Esophagus squamous epithelium (tissue), 5 donors: ENCODE measurements around the gene LBX1. TPM values are rescaled to one million over a fixed set of nuclear protein-coding genes. Genes with fewer than 3 reads are reported as not detected.

Experiments
- DNase-seq: peaks from one replicate; lab custom pipeline; 2025; lab: John Stamatoyannopoulos, UW
- H3K27ac ChIP-seq, 4 donors: fragments of 200-600 bp; sonication (generic); one replicate each; pipeline ENCODE4 v1.5.1; 2016 to 2019; ENCODE audit warnings: mild to moderate bottlenecking in 1 of 4
- H3K27me3 ChIP-seq, 4 donors: fragments of 200-600 bp; sonication (generic); 1 replicate in 3 of 4; 2 replicates in 1 of 4; pipeline versions ENCODE4 v1.5.1 to v1.6.0; 2017 to 2021; ENCODE audit warnings: antibody characterized with exemption in 1 of 4
- H3K36me3 ChIP-seq, 3 donors: fragments of 200-600 bp; sonication (generic); one replicate each; pipeline ENCODE4 v1.5.1; 2016 to 2019
- H3K4me1 ChIP-seq, 3 donors: fragments of 200-600 bp; sonication (generic); one replicate each; pipeline ENCODE4 v1.5.1; 2017 to 2019
- H3K4me3 ChIP-seq, 4 donors: fragments of 200-600 bp; sonication (generic); 1 replicate in 3 of 4; 2 replicates in 1 of 4; pipeline ENCODE4 v1.5.1; 2016 to 2019; ENCODE audit warnings: mild to moderate bottlenecking in 2 of 4, moderate library complexity in 1 of 4
- H3K9me3 ChIP-seq, 3 donors: fragments of 200-600 bp; sonication (generic); one replicate each; pipeline ENCODE4 v1.5.1; 2016 to 2019
- POLR2A ChIP-seq, 4 donors: fragments of 450-650 bp; IDR thresholded peaks; one replicate each; pipeline ENCODE4 v1.6.1; 2017; ENCODE audit warnings: antibody characterized with exemption in 4 of 4, mild to moderate bottlenecking in 4 of 4, moderate library complexity in 3 of 4
- WGBS, 2 donors: methylation state at CpG; one replicate each; pipeline ENCODE4 v1.1.5; 2018; 5-methylcytosine and 5-hydroxymethylcytosine counted together
- intact Hi-C: fragments of 100-400 bp; cut with DNase I; formaldehyde crosslinking; loops from one replicate; pipeline ENCODE4 v1.15.0; 2022
- total RNA-seq, 4 donors: library from RNA; depleted of rRNA; stranded (reverse); fragments of >200 nt; gene quantifications; one replicate each; pipeline ENCODE4 v1.1.0, GENCODE V29; 2016
- TF ChIP-seq, protein P1 (sequence below), 6 experiments: fragments of 450-650 bp in 4 of 6; fragments of 200-600 bp in 2 of 6; sonication (generic) in 2 of 6; IDR thresholded peaks; one replicate each; pipeline ENCODE4 v1.5.1; 2016 to 2019; ENCODE audit warnings: antibody characterized with exemption in 6 of 6, mild to moderate bottlenecking in 4 of 6, moderate library complexity in 4 of 6
- donor health status: DM: yes; HTN: yes; CAD: no.

Gene LBX1
- total RNA-seq, 4 donors from 2014 or later: not detected

DNA sequence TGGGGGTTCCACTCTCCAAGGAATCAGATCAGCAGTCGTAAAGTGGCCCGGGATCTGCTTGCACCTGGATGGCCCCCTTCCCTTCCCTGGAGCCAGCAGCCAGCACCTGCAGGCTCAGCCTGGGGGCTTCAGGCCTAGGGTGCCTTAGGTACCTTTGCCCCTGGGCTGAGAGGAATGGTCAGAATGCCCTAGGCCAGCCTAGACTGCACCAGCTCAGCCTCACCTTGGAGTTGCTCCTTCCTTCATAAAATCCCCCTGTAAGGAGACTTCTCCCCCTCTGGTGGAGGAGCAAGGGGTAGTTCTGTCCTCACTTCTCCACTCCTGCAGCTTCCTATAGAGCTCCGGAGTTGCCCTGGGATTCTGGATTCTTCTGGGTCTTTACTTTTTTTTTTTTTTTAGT, 32.4 kb upstream of the LBX1 start:
- H3K27ac ChIP-seq: no peak overlapping the region
- no peak for DNase-seq
- intact Hi-C loops: no loop called here
- 57 to 59% methylated on average over 3 of the region's 3 CpGs for WGBS, 2 donors
- no peak overlapping the region for H3K4me3 ChIP-seq
- no peaks in the 10 kb centered on the region for H3K4me1 ChIP-seq
- H3K36me3 ChIP-seq: no peaks in the 10 kb centered on the region
- H3K27me3 ChIP-seq: peaks cover 0 to 83% (median 3%) of the 10 kb centered on the region in 4 donors
- H3K9me3 ChIP-seq: peaks cover 0 to 12% (median 8%) of the 10 kb centered on the region in 3 donors
- no peak for TF ChIP-seq POLR2A (IDR thresholded peaks at IDR 0.05)
- TF ChIP-seq, protein P1, sequence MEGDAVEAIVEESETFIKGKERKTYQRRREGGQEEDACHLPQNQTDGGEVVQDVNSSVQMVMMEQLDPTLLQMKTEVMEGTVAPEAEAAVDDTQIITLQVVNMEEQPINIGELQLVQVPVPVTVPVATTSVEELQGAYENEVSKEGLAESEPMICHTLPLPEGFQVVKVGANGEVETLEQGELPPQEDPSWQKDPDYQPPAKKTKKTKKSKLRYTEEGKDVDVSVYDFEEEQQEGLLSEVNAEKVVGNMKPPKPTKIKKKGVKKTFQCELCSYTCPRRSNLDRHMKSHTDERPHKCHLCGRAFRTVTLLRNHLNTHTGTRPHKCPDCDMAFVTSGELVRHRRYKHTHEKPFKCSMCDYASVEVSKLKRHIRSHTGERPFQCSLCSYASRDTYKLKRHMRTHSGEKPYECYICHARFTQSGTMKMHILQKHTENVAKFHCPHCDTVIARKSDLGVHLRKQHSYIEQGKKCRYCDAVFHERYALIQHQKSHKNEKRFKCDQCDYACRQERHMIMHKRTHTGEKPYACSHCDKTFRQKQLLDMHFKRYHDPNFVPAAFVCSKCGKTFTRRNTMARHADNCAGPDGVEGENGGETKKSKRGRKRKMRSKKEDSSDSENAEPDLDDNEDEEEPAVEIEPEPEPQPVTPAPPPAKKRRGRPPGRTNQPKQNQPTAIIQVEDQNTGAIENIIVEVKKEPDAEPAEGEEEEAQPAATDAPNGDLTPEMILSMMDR (IDR thresholded peaks at IDR 0.05): no peak

DNA sequence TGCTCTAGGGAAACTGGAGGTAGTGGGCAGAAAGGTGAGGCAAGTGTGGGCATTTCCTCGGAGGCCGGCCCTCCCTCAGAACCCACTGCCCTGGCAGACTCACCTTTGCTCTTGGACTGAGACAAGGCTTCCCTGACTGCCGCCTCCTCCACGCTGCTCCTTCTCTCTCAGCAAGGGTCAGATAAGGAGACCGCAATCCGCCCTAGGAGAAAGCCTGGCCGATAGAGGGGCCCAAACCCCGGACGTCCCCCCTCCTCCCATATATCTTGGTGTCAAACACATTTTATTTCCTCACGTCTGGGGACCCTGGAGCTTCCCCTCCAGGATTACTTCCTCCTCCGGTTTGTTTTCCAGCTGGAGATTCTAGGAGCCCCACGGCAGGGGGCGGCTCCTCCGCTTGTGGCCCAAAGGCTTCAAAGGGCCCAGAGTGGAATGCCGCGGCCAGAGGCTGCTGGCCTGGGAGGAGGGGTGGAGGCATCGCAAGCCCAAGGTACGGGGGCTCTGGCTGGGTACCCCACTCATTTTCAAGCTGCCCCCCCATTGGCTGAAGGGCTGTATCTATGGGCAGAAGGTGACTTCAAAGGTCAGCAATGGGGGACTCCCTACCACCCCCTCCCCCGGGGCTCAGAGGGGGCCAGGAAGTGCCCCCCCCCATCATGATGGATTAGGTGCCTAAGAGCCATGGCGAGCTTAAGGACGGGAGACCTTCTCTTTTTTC, 31.7 kb upstream of the LBX1 start:
- no peak overlapping the region for H3K4me3 ChIP-seq
- WGBS, 2 donors: 29 to 51% methylated on average over 10 to 12 of the region's 21 CpGs
- no peaks in the 10 kb centered on the region for H3K36me3 ChIP-seq
- H3K9me3 ChIP-seq: peaks cover 0 to 12% (median 8%) of the 10 kb centered on the region in 3 donors
- intact Hi-C loops: no loop called here
- peaks cover 0 to 78% (median 3%) of the 10 kb centered on the region in 4 donors for H3K27me3 ChIP-seq
- no peaks in the 10 kb centered on the region for H3K4me1 ChIP-seq
- no peak overlapping the region for H3K27ac ChIP-seq
- no peak for TF ChIP-seq POLR2A (IDR thresholded peaks at IDR 0.05)
- TF ChIP-seq, protein P1 (IDR thresholded peaks at IDR 0.05): no peak
- DNase-seq: no peak

DNA sequence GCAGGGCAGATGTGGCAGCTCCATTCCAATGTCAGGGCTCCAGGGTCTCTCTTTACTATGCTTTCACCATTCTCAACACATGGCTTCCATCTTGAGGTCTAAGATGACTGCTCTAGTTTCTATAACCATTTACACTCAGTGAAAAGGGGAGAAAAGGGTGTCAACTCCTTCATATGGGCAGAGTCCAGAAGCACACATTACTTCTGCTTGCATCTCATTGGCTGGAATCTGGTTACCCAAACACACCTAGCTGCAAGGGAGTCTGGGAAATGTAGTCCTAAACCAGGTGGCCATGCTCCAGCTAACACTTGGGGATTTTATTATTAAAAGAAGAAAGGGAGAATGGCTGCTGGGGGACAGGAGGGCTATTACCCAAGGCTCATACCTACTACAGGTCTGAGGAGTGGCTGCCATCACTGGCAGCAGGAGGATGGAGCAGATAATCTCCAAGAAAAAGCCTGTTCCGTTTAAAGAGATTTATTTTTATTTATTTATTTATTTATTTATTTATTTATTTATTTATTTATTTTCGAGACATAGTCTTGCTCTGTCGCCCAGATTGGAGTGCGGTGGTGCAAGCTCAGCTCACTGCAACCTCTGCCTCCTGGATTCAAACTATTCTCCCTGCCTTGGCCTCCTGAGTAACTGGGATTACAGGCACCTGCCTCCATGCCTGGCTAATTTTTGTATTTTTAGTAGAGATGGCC, 29.1 kb upstream of the LBX1 start:
- H3K9me3 ChIP-seq: peaks cover 0 to 12% (median 8%) of the 10 kb centered on the region in 3 donors
- no peak overlapping the region for H3K27ac ChIP-seq
- intact Hi-C loops: no loop called here
- no peaks in the 10 kb centered on the region for H3K4me1 ChIP-seq
- H3K36me3 ChIP-seq: no peaks in the 10 kb centered on the region
- H3K4me3 ChIP-seq: no peak overlapping the region
- DNase-seq: no peak
- WGBS, 2 donors: 82 to 88% methylated on average over 4 of the region's 4 CpGs
- peaks cover 0 to 78% (median 3%) of the 10 kb centered on the region in 4 donors for H3K27me3 ChIP-seq
- TF ChIP-seq POLR2A (IDR thresholded peaks at IDR 0.05): no peak
- TF ChIP-seq, protein P1 (IDR thresholded peaks at IDR 0.05): no peak

DNA sequence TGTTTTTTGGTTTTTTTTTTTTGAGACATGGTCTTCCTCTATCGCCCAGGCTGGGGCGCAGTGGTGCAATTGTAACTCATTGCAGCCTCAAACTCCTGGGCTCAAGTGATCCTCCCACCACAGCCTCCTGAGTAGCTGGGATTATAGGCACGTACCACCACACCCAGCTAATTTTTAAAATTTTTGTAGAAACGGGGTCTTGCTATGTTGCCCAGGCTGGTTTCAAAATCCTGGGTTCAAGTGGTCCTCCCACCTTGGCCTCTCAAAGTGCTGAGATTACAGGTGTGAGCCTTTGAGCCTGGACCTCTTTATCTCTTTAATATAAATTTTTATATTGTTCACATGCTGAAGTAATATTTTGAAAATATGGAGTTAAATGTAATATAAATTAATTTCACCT, 28.2 kb upstream of the LBX1 start:
- no peaks in the 10 kb centered on the region for H3K36me3 ChIP-seq
- H3K27me3 ChIP-seq: peaks cover 0 to 76% (median 3%) of the 10 kb centered on the region in 4 donors
- H3K4me3 ChIP-seq: no peak overlapping the region
- TF ChIP-seq, protein P1 (IDR thresholded peaks at IDR 0.05): no peak
- TF ChIP-seq POLR2A (IDR thresholded peaks at IDR 0.05): no peak
- 85 to 89% methylated on average over 4 of the region's 4 CpGs for WGBS, 2 donors
- H3K9me3 ChIP-seq: peaks cover 0 to 12% (median 8%) of the 10 kb centered on the region in 3 donors
- intact Hi-C loops: no loop called here
- H3K4me1 ChIP-seq: no peaks in the 10 kb centered on the region
- DNase-seq: no peak
- H3K27ac ChIP-seq: no peak overlapping the region

DNA sequence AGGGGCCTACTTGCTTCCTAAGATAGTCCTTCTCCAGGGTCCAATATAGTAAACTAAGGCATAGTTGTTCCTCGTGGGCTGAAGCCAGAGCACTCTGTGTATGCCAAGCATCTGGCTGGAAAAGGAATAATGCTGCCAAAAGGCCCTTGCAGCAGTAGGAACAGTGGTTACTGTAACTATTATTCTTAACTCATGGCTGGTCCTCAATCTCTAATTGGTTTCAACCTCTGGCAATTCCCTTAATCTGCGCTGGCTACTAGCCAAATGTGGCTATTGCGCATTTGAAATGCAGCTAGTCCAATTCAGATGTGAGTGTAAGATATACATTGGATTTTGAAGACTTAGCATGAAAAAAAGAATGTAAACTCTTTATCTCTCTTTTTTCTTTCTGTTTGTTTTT, 27.8 kb upstream of the LBX1 start:
- H3K27me3 ChIP-seq: peaks cover 0 to 76% (median 3%) of the 10 kb centered on the region in 4 donors
- no peak overlapping the region for H3K4me3 ChIP-seq
- WGBS, 2 donors: 72 to 78% methylated on average over 3 of the region's 3 CpGs
- DNase-seq: no peak
- no peaks in the 10 kb centered on the region for H3K36me3 ChIP-seq
- intact Hi-C loops: no loop called here
- no peaks in the 10 kb centered on the region for H3K4me1 ChIP-seq
- no peak for TF ChIP-seq POLR2A (IDR thresholded peaks at IDR 0.05)
- TF ChIP-seq, protein P1 (IDR thresholded peaks at IDR 0.05): no peak
- no peak overlapping the region for H3K27ac ChIP-seq
- peaks cover 0 to 12% (median 8%) of the 10 kb centered on the region in 3 donors for H3K9me3 ChIP-seq
